ENCODE measurements around the gene RPS3A.
"Not testable (repeated sequence)": the region's sequence is repeated elsewhere in the genome, so short reads cannot be mapped to it uniquely, and the experiment has no call there.

The RPS3A gene

DNA sequence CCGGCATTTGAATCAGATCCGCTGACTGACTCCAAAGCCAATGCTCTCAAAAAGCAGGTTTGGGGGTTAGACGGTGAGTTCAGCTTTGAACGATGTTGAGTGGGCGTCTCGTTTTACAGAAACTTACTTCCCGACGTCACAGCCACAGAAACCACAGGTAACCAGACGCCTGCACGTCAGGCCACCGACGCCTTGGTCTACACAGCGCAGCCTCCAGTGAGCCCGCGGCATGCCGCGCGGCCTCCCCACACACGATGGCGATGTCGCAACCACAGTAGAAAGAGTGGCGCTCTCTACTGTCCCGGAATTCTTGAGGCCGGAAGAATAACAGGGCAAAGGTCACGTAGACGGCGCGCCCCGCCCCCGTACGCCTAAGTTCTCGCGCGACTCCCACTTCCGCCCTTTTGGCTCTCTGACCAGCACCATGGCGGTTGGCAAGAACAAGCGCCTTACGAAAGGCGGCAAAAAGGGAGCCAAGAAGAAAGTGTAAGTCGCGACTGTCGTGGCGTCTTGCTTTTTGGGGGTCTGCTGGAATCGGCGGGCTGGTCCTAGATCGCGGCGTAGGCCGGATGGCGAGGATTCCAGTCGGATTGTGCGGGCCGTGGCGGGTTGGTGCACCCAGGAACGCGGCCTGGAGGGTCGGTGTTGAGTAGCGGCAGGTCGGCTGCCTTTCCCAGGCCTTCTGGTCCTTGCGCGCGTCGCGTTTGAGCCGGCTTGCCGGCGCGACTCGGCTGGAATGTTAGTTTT lies at the start of gene RPS3A:
Gene RPS3A, plus strand, starts transcription at position 400 of the 747 bp plus-strand sequence. Its CDS starts 25 bp downstream, at position 425.
- Histone ChIP-seq H3K36me3 (ENCODE audit: control insufficient read depth, insufficient read depth, low read length) (peaks cover 12% of the 10 kb centered on the region; the same call in 1 of the 2 replicates), H3K27ac (ENCODE audit: low read length) (no peak within 1 kb of the TSS), H3K4me3 (ENCODE audit: low read length) (peak within 1 kb of the TSS; percentile 91), H3K4me1 (ENCODE audit: control insufficient read depth, insufficient read depth, low read length) (no peaks in the 10 kb centered on the region), H3K27me3 (ENCODE audit: control insufficient read depth, insufficient read depth, low read length) (no peaks in the 10 kb centered on the region), H3K9me3 (ENCODE audit: control insufficient read depth, insufficient read depth, low read length) (no peaks in the 10 kb centered on the region)
- WGBS (ENCODE audit: insufficient coverage, insufficient read length) = no CpG with 5 or more reads among the region's 69 CpGs
- peak; percentile 98 for DNase-seq (ENCODE audit: low read depth, low spot score)

DNA sequence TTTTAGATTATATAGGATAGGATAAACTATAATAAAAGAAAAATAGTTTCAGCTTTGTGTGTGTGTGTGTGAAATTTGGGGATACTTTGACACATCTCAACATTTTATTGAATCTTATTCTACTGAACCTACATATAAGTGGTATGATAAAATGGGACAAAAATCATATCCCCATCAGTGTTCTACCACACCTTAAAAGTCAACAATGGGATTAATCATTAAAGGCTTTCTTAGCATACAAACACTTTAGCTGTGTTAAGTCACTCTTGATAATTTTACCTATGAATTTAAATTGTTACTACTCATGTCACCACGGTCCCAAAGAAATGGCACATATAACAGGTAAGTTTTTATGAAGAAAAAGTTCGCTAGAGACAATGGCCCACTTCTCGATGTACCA lies 46.6 kb upstream of the RPS3A start:
- H3K4me3 ChIP-seq (ENCODE audit: low read length) = no peak overlapping the region

DNA sequence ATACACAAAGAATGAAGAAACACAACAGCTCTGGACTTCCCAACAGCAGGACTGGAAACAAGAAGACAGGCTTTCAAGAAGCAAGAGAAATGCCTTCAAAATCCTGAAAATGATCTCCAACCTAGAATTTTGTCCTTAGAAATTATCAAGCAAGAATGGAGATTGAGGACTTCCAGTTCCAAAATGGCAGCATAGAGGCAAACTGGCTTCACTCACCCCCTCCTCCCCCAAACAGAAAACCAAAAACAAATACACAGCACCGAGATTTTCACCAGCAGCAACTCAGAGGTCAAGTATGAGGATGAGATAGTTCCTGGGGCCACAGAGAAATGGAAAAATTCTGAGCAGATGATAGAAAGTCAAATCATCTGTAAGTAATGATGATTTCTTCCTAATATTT lies 43.9 kb upstream of the RPS3A start:
- Histone ChIP-seq H3K36me3 (ENCODE audit: control insufficient read depth, insufficient read depth, low read length) (no peaks in the 10 kb centered on the region), H3K27me3 (ENCODE audit: control insufficient read depth, insufficient read depth, low read length) (no peaks in the 10 kb centered on the region), H3K4me1 (ENCODE audit: control insufficient read depth, insufficient read depth, low read length) (no peaks in the 10 kb centered on the region), H3K27ac (ENCODE audit: low read length) (no peak overlapping the region), H3K9me3 (ENCODE audit: control insufficient read depth, insufficient read depth, low read length) (no peaks in the 10 kb centered on the region), H3K4me3 (ENCODE audit: low read length) (no peak overlapping the region)
- no peak for DNase-seq (ENCODE audit: low read depth, low spot score)
- WGBS (ENCODE audit: insufficient coverage, insufficient read length) = no CpG with 5 or more reads among the region's 1 CpG

More for the DNA sequence above, 46.6 kb upstream of the RPS3A start:
- DNase-seq (ENCODE audit: low read depth, low spot score) = no peak
- Histone ChIP-seq H3K27me3 (ENCODE audit: control insufficient read depth, insufficient read depth, low read length) (no peaks in the 10 kb centered on the region), H3K9me3 (ENCODE audit: control insufficient read depth, insufficient read depth, low read length) (no peaks in the 10 kb centered on the region), H3K4me1 (ENCODE audit: control insufficient read depth, insufficient read depth, low read length) (no peaks in the 10 kb centered on the region; the same call in 1 of the 2 replicates), H3K36me3 (ENCODE audit: control insufficient read depth, insufficient read depth, low read length) (no peaks in the 10 kb centered on the region), H3K27ac (ENCODE audit: low read length) (no peak overlapping the region)
- WGBS (ENCODE audit: insufficient coverage, insufficient read length) = no CpG with 5 or more reads among the region's 3 CpGs

DNA sequence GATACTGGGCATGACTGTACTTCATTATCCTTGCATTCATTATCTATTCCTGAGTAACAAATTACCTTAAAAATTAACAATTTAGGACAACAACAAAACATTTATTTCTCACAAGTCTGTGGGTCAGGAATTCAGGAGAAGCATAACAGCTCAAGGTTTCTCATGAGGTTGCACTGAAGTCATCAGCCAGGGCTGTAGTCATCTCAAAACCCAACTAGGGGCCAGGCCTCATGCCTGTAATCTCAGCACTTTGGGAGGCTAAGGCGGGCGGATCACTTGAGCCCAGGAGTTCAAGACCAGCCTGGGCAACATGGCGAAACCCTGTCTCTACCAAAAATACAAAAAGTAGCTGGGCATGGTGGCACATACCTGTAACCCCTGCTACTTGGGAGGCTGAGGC lies 36.3 kb upstream of the RPS3A start:
- H3K36me3 ChIP-seq (ENCODE audit: control insufficient read depth, insufficient read depth, low read length) = not testable (repeated sequence)
- WGBS (ENCODE audit: insufficient coverage, insufficient read length) = no CpG with 5 or more reads among the region's 3 CpGs

DNA sequence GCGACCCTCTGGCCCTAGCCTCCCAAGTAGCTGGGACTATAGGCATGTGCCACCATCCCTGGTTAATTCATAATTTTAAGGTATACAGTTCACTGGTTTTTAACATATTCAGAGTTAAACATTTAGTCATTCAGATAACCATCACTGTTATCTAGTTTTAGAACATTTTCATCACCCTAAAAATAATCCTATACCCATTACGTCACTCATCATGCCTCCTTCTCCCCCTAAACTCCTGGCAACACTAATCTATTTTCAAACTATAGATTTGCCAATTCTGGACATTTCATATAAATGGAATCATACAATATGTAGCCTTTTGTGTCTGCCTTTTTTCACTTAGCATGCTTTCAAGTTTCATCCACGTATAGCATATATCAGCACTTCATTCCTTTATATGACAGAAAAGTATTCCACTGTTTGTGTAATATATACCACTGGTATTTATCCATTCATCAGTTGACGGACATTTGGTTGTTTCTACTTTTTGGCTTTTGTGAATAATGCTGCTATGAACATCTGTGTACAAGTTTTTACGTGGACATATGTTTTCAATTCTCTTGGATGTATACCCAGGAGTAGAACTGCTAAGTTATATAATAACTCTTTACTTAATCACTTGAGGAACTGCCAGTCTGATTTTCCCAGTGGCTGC lies 32.0 kb upstream of the RPS3A start:
- Histone ChIP-seq H3K36me3 (ENCODE audit: control insufficient read depth, insufficient read depth, low read length) (no peaks in the 10 kb centered on the region), H3K4me1 (ENCODE audit: control insufficient read depth, insufficient read depth, low read length) (no peaks in the 10 kb centered on the region), H3K9me3 (ENCODE audit: control insufficient read depth, insufficient read depth, low read length) (no peaks in the 10 kb centered on the region), H3K27ac (ENCODE audit: low read length) (no peak overlapping the region), H3K4me3 (ENCODE audit: low read length) (no peak overlapping the region), H3K27me3 (ENCODE audit: control insufficient read depth, insufficient read depth, low read length) (no peaks in the 10 kb centered on the region)
- 100% methylated on average over 1 of the region's 5 CpGs for WGBS (ENCODE audit: insufficient coverage, insufficient read length)
- no peak for DNase-seq (ENCODE audit: low read depth, low spot score)

More for the DNA sequence above, 36.3 kb upstream of the RPS3A start:
- not testable (repeated sequence) for DNase-seq (ENCODE audit: low read depth, low spot score); H3K4me1 ChIP-seq (ENCODE audit: control insufficient read depth, insufficient read depth, low read length); H3K9me3 ChIP-seq (ENCODE audit: control insufficient read depth, insufficient read depth, low read length); H3K4me3 ChIP-seq (ENCODE audit: low read length); H3K27me3 ChIP-seq (ENCODE audit: control insufficient read depth, insufficient read depth, low read length); H3K27ac ChIP-seq (ENCODE audit: low read length)

DNA sequence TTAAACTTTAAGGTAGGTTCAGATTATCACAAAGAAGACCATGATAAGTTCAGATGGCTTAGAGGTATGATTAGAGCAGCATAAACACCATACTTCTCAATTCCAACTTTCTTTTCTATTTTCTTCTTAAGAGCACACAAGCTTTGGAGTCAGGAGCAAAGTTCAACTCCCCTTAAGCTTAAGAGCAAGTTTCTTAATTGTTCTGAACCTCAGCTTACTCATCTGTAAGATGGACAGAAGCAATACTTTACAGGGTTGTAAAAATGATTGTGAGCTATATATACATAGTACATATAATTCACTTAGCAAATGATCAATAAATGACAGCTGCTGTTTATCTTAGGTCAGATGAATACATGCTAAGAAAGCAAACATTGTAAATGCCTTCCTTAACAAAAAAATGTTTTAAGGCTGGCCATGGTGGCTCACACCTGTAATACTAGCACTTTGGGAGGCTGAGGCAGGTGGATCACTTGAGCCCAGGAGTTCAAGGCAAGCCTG lies 25.0 kb upstream of the RPS3A start:
- Histone ChIP-seq H3K36me3 (ENCODE audit: control insufficient read depth, insufficient read depth, low read length) (no peaks in the 10 kb centered on the region), H3K27ac (ENCODE audit: low read length) (no peak overlapping the region), H3K4me3 (ENCODE audit: low read length) (no peak overlapping the region), H3K27me3 (ENCODE audit: control insufficient read depth, insufficient read depth, low read length) (no peaks in the 10 kb centered on the region), H3K4me1 (ENCODE audit: control insufficient read depth, insufficient read depth, low read length) (no peaks in the 10 kb centered on the region), H3K9me3 (ENCODE audit: control insufficient read depth, insufficient read depth, low read length) (no peaks in the 10 kb centered on the region)
- no peak for DNase-seq (ENCODE audit: low read depth, low spot score)

DNA sequence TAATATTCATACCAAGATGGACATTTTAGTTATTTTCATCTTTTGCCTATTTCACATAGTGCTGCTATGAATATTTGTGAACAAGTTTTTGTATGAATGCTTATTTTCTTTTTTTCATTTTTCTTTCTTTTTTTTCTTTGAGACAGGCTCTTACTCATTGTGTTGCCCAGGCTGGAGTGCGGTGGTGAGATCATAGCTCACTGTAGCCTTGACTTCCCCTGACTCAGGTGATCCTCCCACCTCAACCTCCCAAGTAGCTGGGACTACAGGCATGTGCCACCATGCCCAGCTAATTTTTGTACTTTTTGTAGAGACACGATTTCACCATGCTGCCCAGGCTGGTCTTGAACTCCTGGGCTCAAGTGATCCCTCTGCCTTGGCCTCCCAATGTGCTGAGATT lies 21.4 kb upstream of the RPS3A start:
- not testable (repeated sequence) for H3K27me3 ChIP-seq (ENCODE audit: control insufficient read depth, insufficient read depth, low read length); H3K4me1 ChIP-seq (ENCODE audit: control insufficient read depth, insufficient read depth, low read length); DNase-seq (ENCODE audit: low read depth, low spot score); H3K9me3 ChIP-seq (ENCODE audit: control insufficient read depth, insufficient read depth, low read length); H3K36me3 ChIP-seq (ENCODE audit: control insufficient read depth, insufficient read depth, low read length); H3K27ac ChIP-seq (ENCODE audit: low read length); H3K4me3 ChIP-seq (ENCODE audit: low read length)
- WGBS (ENCODE audit: insufficient coverage, insufficient read length) = no CpG with 5 or more reads among the region's 2 CpGs

DNA sequence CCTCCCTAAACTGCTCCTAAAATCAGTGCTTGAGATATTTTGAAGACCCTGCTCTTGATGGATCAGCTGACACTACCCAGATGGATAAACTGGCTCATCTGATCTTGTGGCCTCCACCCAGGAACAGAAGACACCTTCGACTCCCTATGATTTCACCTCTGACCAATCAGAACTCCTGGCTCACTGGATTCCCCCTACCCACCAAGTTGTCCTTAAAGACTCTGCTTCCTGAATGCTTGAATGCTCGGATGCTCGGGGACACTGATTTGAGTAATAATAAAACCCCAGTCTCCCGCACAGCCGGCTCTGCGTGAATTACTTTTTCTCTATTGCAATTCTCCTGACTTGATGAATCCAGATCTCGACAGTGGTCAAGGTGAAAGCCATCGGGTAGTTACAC lies 12.0 kb upstream of the RPS3A start:
- Histone ChIP-seq H3K4me1 (ENCODE audit: control insufficient read depth, insufficient read depth, low read length) (no peaks in the 10 kb centered on the region), H3K36me3 (ENCODE audit: control insufficient read depth, insufficient read depth, low read length) (no peaks in the 10 kb centered on the region), H3K27me3 (ENCODE audit: control insufficient read depth, insufficient read depth, low read length) (no peaks in the 10 kb centered on the region), H3K27ac (ENCODE audit: low read length) (no peak overlapping the region), H3K9me3 (ENCODE audit: control insufficient read depth, insufficient read depth, low read length) (no peaks in the 10 kb centered on the region), H3K4me3 (ENCODE audit: low read length) (no peak overlapping the region)
- no CpG with 5 or more reads among the region's 8 CpGs for WGBS (ENCODE audit: insufficient coverage, insufficient read length)
- no peak for DNase-seq (ENCODE audit: low read depth, low spot score)

DNA sequence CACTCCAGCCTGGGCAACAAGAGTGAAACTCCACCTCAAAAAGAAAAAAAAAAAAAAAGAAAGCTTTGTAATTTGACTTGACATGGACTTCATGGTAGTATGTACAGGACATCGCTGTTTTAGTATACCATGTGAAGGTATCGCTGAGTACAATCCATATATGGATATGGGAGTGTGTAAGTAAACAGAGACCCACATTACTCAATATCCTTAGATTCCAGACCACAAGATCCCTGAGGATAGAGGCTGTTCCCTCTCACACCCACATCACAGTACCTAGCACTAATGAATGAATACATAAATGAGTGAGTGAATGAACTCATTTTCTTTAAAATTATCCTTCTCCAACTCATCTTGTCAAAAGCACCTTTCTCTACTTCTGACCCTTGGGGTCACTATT lies 8.4 kb upstream of the RPS3A start:
- Histone ChIP-seq H3K9me3 (ENCODE audit: control insufficient read depth, insufficient read depth, low read length) (no peaks in the 10 kb centered on the region), H3K36me3 (ENCODE audit: control insufficient read depth, insufficient read depth, low read length) (no peaks in the 10 kb centered on the region), H3K4me1 (ENCODE audit: control insufficient read depth, insufficient read depth, low read length) (no peaks in the 10 kb centered on the region), H3K27me3 (ENCODE audit: control insufficient read depth, insufficient read depth, low read length) (no peaks in the 10 kb centered on the region), H3K27ac (ENCODE audit: low read length) (no peak overlapping the region), H3K4me3 (ENCODE audit: low read length) (no peak overlapping the region)
- DNase-seq (ENCODE audit: low read depth, low spot score) = no peak
- WGBS (ENCODE audit: insufficient coverage, insufficient read length) = no CpG with 5 or more reads among the region's 2 CpGs

DNA sequence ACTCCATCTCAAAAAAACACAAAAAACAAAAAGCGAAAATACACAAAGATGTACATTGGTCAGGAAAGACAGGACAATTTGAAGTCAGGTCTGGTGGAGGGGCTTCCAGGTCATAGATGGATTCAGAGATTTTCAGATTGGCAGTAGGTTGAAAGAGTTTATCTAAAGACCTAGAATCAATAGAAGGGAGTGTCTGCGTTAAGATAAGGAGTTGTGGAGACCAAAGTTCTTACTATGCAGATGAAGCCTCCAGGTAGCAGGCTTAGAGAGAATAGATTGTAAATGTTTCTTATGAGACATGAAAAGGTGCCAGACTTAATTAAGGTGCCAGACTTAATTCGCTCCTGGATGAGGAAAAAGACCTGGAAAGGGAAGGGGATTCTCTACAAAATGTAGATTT lies 6.9 kb upstream of the RPS3A start:
- no peak for DNase-seq (ENCODE audit: low read depth, low spot score)
- no CpG with 5 or more reads among the region's 3 CpGs for WGBS (ENCODE audit: insufficient coverage, insufficient read length)
- H3K4me1 ChIP-seq (ENCODE audit: control insufficient read depth, insufficient read depth, low read length) = no peaks in the 10 kb centered on the region
- no peaks in the 10 kb centered on the region for H3K9me3 ChIP-seq (ENCODE audit: control insufficient read depth, insufficient read depth, low read length)
- H3K27ac ChIP-seq (ENCODE audit: low read length) = no peak overlapping the region
- no peaks in the 10 kb centered on the region for H3K36me3 ChIP-seq (ENCODE audit: control insufficient read depth, insufficient read depth, low read length)
- H3K27me3 ChIP-seq (ENCODE audit: control insufficient read depth, insufficient read depth, low read length) = no peaks in the 10 kb centered on the region
- H3K4me3 ChIP-seq (ENCODE audit: low read length) = no peak overlapping the region
